HG02759 (cell line): ENCODE results near the gene TEC.

Source experiments
- ATAC-seq: cut with Tn5 transposase; IDR thresholded peaks from one replicate; pipeline ENCODE4 v1.9.1; 2021; ENCODE audit warnings: mild to moderate bottlenecking, moderate library complexity; ENCODE audit not compliant: unreplicated experiment

TEC gene

DNA sequence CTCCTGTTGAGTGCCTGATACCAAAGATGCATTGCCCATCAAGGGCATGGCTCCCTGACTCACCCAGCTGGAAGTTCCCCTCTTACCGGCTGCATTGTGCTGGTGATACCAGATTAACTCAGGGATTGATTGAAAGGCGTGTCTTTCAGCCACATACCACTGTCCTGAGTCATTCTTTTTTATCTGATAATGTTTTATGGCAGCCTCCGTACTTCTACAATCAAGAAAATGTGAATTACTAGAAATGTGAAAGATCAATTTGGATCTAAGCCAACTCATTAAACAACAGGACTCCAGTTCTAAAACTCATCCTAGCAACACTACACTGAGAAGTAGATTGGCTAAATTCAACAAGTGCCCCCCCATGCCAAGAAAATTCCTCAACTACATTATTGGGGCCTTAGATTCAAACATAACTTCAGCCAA lies 175.6 kb downstream of the TEC start:
- no peak for ATAC-seq

DNA sequence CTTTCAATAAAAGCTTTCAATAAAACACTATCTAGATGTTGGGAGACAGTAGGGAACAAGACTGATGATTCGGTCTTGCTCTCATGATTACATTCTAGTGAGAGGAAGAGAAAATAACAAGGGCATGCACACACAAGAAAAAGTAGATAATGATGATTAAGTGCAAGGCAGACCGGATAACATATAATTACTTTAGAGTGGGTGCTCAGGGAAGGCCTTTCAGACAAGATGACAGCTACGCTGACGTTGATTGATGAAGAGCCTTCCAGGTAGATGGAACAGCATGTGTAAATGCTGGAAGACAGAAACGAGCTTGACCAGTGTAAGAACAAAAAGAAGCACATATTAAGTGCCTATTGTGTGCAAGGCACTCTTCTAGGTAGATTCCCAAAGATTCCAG lies 179.0 kb downstream of the TEC start:
- ATAC-seq = no peak

DNA sequence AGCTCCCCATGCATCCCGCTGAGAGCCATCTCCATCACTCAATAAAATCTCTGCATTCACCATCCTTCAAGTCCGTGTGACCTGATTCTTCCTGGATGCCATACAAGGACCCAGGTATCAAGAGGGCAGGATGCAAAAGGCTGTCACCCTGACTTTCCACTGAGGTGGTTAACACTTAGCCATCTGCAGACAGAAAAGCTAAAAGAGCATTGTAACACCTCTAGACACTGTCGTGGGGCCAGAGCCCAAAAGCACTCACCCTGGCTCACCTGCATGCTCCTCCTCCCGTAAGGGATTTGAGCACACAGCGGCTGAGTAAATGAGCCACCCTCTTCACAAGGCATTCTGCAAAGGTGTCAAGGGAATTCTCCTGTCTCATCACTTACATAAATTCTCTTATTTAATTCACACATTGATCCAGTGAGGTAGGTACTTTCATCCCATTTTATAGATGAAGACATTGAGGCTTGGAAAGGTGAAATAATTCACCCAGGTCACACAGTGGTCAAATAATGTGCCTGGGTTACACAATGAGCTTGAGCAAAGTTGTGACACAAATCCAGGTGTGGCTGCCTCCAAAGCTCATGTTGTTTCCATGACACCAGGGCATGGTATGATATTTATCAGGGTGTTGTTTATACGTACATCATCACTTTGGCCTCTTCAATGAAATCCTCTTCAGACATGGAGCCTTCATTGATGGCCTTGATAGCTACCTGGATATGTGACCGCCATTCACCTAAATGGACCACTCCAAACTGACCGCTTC lies 183.6 kb downstream of the TEC start:
- ATAC-seq = no peak
